ENCODE measurements around the gene RGL4.

Gene RGL4

DNA sequence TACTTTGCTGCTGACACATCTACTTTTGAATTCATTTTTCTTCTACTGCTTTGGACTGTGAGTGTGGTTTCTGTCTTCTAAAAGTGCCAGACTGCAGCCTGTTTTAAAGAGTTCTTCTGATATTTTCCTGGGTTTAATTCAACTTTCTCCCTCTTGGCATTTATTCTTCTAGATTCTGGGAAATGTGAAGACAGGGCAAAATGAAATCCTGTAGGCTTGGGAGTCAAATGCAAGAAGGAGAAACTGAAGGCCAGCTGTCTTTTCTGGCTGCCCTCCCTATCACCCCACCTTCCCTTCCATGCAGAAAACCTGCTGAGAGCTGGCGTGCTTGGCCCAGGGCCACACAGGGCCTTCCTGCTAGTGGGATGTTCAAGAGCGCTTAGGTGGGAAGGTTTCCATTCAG lies 52.5 kb downstream of the RGL4 start:
- no peak for DNase-seq (ENCODE audit: low read depth in 2 of 2)

- no peak for DNase-seq (ENCODE audit: low read depth in 2 of 2)
These were observed 53.2 kb downstream of the RGL4 start for GRCh38 chr22:23744001-23744400.

DNA sequence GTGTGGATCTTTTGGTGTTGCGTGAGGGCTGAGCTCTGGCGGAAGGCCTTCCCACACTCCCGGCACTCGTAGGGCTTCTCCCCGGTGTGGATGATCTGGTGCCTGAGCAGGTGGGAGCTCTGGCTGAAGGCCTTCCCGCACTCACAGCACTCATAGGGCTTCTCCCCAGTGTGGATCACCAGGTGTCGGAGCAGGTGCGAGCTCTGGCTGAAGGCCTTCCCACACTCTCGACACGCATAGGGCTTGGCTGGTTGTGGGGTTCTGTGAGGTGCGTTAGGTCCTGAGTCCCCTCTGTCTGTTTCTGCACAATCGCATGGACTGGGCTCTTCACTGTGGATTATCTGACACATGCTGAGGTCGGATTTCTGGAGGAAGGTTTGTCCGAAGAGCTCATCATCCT lies 53.7 kb downstream of the RGL4 start:
- no peak for DNase-seq (ENCODE audit: low read depth in 2 of 2)

DNA sequence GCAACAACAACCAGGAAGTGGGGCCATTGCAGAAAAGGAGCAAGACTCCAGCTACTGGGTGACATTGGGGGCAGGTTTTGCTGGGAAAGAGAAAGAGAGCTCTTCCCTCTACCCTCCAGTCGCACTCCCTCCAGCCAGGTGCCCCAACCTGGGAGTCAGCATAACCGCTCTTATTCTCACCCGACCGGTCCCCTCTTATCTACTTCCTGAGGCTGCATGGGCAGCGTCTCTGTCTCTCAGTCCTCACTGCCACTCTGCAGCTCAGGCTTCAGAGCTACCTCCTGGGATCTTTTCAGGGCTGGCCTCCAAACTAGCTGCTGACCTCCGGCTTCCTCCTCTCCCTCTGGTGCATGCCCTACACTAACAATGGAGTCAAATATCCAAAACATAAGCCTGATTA lies 55.0 kb downstream of the RGL4 start:
- DNase-seq (ENCODE audit: low read depth in 2 of 2), result no peak
